ENCODE data around the gene F2R.

Gene F2R

GRCh38 chr5:76690037-76690679 lies 25.8 kb upstream of the F2R start:
- in situ Hi-C loops (cut with MboI; ENCODE audit: low sequenced_read_pairs): no loop called here

DNA sequence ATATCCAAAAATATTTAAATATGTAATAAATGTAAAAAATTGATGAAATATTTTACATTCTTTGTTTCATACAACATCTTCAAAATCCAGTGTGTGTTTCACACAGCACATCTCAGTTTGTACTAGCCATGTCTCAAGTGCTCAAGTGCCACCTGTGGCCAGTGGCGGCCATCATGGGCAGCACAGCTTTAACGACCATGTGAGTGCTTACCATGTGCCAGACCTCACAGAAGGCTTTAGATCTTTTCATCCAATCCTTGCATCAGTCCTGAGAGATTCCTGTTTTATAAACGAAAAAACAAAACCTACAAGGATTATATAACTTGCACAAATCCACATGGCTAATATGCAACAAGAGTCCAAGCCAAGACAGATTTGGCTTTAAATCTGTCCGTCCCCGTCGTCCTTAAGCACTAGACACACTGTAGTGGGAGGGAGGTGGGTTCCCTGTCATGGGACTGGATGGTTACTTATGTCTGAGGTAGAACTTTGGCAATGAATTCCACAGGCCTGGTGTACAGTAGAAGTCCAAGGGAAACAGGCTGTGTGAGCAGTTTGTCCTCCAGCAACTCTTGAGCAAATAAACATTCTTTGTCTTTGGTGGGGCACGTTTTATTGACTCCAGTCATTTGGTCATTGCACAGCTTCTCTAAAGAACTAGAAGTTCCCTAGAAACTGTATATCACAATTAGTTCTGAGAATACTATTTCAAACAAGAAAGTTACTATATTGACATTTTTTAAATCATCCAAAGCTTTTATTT lies 25.0 kb upstream of the F2R start:
- in situ Hi-C loops (cut with MboI; ENCODE audit: low sequenced_read_pairs): no loop called here

GRCh38 chr5:76691467-76692273 lies 24.3 kb upstream of the F2R start:
- in situ Hi-C loops (cut with MboI; ENCODE audit: low sequenced_read_pairs): no loop called here

DNA sequence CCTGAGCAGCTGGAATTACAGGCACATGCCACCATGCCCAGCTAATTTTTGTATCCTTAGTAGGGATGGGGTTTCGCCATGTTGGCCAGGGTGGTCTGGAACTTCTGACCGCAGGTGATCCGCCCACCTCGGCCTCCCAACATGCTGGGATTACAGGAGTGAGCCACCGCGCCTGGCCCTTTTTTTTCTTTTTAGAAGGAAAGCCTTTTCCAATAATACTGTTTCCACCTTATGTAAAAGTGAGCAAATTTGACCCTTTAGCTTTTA lies 23.7 kb upstream of the F2R start:
- in situ Hi-C loops (cut with MboI; ENCODE audit: low sequenced_read_pairs): no loop called here

DNA sequence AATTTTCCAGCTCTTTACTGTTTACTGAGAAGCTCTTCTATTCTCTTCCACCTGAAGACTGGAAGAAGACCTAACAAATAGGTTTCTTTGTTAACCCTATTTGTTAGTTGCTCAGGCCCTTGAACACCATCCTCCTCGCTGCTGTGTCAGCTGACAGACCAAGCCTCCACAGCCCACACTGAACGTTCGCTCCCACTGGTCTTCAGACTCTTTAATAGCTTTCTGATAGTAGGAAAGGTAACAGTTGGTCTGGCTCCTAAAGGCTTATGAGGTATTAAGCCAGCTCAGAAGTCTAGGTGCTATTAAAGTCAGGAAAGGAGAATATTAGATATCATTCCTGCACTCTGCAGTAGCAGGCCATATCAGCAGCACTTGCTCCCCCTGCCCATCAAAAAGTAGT lies 23.3 kb upstream of the F2R start:
- in situ Hi-C loops (cut with MboI; ENCODE audit: low sequenced_read_pairs): no loop called here

- in situ Hi-C loops (cut with MboI; ENCODE audit: low sequenced_read_pairs): no loop called here
These were observed 22.8 kb upstream of the F2R start for GRCh38 chr5:76693141-76693540.

DNA sequence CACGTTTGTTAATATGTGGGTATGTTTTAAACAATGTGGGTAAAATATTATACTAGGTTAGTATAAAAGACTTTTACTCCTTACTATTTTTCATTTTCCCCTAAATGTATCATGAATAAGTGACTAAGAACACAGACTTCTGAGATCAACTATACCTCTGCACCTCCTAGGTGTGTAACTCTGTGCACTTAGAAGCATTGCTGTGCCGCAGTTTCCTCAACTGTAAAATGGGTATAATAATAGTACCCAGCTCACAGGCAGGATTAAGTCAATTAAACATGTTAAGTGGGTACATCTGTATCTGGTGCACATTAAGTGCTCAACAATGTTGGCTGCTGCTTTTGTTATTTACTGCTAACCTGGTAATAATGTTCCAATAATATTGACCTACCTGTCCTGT lies 21.6 kb upstream of the F2R start:
- in situ Hi-C loops (cut with MboI; ENCODE audit: low sequenced_read_pairs): no loop called here

GRCh38 chr5:76695346-76695745 lies 20.6 kb upstream of the F2R start:
- in situ Hi-C loops (cut with MboI; ENCODE audit: low sequenced_read_pairs): no loop called here

DNA sequence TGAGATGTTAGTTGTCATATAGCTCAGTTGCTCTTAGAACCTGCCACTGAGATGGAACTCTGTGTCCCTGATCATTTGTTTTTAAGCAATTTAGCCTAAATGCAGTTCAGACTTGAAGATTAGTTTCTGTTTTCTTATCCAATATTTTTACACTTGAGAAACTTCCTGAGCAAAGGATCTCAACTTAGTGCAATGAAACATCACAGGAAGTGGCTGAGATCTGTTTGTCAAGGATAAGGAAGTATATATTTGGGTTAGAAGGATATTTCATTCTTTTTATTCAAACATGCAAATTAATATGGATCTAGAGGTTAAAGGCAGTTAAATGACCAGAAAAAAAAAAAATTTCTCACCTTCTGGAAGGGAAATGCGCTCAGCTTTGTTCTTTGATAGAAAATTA lies 19.7 kb upstream of the F2R start:
- in situ Hi-C loops (cut with MboI; ENCODE audit: low sequenced_read_pairs): no loop called here

DNA sequence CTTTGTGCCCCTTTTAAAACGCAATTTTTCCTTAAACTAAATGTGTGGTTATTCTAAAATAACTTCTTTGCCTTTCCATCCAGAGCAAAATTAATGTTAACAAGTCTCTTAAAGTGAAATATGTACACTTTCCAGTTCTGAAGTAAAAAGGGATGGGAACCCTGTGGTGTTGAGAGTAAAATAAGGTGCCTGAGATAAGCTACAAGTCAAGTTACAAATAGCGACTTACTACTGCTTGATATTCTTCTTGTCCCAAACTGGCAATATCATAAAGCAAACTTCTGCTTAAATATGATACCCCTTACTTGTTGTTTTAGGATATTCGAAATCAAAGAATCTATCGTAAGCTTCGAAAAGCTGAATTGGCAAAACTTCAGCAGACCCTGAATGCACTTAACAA lies 18.3 kb upstream of the F2R start:
- in situ Hi-C loops (cut with MboI; ENCODE audit: low sequenced_read_pairs): no loop called here

- in situ Hi-C loops (cut with MboI; ENCODE audit: low sequenced_read_pairs): no loop called here
These were observed 15.4 kb upstream of the F2R start for GRCh38 chr5:76700571-76700970.

DNA sequence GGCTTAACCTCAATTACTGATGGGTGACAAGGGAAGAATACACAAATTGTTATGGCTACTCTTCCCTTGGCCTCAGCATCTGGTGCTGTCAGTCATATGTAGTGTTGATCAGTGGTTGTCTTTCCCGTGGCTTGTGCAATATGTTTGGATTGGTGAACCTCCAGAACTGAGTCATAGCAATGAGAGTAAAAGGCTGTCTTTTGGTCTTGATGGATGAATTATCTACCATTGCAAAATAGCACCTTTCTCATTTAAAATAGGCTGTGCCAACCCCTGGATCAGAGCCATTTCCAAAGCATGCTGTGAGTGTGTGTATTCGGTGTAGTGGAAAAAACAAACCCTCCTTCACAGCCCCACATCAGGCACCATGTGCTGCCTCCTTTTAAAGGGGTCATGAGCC lies 14.6 kb upstream of the F2R start:
- in situ Hi-C loops (cut with MboI; ENCODE audit: low sequenced_read_pairs): no loop called here

GRCh38 chr5:76703707-76704106 lies 12.2 kb upstream of the F2R start:
- in situ Hi-C loops (cut with MboI; ENCODE audit: low sequenced_read_pairs): no loop called here

GRCh38 chr5:76704131-76704663 lies 11.7 kb upstream of the F2R start:
- in situ Hi-C loops (cut with MboI; ENCODE audit: low sequenced_read_pairs): no loop called here

GRCh38 chr5:76705574-76705973 lies 10.4 kb upstream of the F2R start:
- in situ Hi-C loops (cut with MboI; ENCODE audit: low sequenced_read_pairs): no loop called here

DNA sequence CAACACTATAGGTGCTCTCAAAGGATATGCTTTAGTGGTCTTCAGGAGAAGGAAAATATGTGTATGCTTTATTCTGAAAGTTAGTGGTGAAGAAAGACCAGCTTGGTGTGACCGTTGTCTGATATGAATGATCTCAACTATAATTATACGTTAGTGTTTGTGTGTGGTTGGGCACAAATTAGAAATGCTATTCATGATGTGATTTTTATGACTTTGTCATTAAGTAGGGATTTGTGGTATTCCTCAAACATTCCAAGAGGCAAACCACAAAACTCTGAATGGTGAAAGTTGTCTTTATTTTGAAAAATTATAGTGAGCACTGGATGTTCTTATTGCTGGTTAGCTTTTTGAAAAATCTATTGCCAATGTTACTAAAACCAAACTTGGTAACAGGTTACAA lies 6.2 kb upstream of the F2R start:
- in situ Hi-C loops (cut with MboI; ENCODE audit: low sequenced_read_pairs): no loop called here

DNA sequence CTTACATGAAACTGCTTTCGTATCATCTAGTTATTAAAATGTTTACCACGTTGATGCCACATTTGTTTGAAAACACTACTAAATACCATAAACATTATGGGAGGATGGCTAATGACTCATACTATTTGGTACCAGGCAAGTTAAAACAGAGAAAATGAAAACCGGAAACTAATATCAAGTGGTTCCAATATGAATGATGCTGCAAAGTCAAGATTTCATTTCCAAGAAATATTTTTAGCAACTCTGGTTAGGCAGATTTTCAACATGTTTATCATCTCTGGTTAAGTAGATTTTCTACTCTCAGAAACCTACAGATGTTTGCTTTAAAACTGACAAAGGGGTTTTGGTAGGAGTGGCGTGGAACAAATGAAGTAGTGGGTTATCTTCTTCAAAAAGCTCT lies 4.9 kb upstream of the F2R start:
- in situ Hi-C loops (cut with MboI; ENCODE audit: low sequenced_read_pairs): no loop called here

DNA sequence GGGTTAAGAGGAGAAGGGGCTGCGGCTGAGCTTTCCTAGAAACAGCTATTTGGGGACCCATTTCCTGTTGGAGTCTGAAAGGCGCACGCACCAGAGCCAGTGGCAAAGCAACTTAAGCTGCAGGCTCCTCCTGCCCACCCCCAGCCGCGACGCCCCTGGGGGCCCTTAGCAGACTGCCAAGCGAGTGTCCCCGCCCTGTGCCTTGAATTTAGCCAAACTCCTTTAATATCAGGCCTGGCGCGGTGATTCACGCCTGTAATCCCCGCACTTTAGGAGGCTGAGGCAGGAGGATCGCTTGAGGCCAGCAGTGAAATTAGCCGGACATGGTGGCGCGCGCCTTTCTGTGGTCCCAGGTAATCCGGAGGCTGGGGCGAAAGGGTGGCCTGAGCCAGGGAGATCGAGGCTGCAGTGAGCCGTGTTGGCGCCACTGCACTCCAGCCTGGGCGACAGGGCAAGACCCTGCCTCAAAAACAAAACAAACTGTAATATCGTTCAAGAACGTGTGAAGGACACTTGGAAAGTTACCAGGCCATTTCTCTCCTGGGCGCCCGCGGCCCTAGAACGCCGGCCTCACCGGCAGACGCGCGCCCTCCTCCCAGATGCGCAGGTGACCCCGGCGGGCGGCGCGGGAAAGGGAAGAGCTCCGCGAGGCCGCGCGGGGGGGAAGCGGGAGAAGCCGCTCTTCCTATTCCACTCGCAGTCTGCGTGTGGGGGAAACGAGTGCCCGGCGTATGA lies 1.0 kb upstream of the F2R start:
- in situ Hi-C loops (cut with MboI; ENCODE audit: low sequenced_read_pairs): no loop called here

DNA sequence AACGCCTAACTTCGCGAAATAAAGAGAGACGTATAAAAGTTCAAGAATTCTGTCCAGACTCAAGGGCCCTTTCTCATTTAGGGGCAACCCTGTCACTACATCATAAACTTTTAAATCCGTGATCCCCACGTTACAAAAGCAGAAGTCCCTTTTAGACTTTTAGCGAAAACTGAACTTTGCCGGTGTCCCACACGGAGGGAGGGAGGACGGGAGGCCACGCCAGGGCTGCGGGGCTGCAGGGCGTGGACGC lies 515 bp upstream of the F2R start:
- in situ Hi-C loops (cut with MboI; ENCODE audit: low sequenced_read_pairs): no loop called here

DNA sequence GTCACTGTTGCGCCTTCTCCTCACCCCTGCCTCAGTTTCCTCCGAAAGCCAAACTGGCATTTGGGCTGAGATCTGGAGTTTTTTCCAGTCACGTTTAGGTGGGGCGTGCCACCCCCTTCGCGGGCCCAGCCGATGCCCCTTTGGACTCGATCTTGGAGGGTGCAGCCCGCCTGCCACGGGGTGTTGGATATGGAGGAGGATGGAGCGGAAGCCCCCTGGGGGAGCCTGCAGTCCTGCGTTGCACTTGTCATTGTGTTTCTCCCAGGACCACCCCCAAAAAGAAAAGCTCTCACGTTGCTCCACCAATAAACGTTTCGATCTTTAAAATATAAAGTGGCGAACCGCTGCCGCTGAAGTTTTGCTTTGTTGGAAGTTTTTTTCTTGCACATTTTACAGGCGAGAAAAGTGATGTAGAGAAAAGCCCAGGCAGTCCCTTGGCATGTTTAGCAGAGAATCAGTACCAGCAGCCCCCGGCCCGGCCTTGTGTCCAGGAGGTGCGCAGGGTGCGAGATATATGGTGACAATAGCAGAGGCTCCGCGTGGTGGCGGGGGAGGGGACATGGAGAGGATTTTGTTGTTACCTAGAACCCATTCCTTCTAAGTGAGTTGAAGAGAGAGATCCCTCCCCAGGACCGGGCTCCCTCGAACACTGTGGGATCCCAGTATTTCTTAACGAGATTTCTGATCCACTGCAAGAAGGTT lies 681 bp downstream of the F2R start:
- in situ Hi-C loops (cut with MboI; ENCODE audit: low sequenced_read_pairs): no loop called here
